HG02885 (cell line): ENCODE measurements around the gene SIGMAR1.

Experiments used
- ATAC-seq: cut with Tn5 transposase; IDR thresholded peaks from one replicate; pipeline ENCODE4 v1.9.1; 2021; ENCODE audit warnings: mild to moderate bottlenecking; ENCODE audit not compliant: unreplicated experiment, poor library complexity

SIGMAR1 gene

DNA sequence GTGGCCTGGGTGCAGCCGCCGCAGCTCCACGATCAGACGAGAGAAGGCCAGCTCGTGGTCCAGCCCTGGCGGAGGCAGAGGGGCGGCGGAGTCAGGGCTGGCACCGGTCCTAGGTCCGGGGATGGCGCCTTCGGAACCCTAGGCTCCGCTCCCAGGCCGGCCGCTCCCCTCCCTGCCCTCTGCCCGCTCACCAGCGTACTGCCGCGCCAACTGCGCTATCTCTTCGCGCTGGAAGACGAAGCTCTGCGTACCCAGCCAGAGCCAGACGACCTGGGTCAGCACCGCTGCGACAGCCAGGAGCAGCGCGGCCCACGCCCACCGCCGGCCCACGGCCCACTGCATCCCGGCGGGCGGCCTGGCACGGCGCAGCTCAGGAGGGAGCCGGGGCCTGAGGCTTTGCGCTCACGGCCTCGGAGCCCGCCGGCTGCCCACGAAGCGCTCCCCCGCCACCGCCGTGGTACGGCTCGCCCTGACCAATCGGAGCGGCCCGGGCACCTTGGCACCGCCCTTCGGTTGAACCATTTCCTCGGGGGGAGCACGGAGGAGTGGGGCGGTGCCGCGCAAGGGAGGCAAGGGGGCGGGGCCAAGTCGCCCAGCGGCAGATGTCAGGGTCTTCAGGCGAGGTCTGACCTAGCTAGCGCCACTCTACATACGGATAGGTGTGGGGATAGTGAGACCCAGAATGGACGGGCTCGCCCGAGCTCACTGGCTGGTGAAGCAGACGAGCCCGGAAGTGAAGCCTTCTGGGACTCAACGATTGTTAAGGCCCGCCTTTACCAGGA, at the start of gene SIGMAR1:
TSS of gene SIGMAR1 (minus strand) at position 432 of the 782 bp plus-strand sequence. CDS start at position 342, 90 bp downstream.
- ATAC-seq: peak; percentile 91

- no peak for ATAC-seq
Observed at GRCh38 chr9:34686732-34687131, 49.1 kb upstream of the SIGMAR1 start.

GRCh38 chr9:34686231-34686630, 48.6 kb upstream of the SIGMAR1 start:
- no peak for ATAC-seq

- no peak for ATAC-seq
Observed at GRCh38 chr9:34685591-34685990, 48.0 kb upstream of the SIGMAR1 start.

- ATAC-seq: no peak
Observed at GRCh38 chr9:34684816-34685215, 47.2 kb upstream of the SIGMAR1 start.

- ATAC-seq: no peak
Observed at GRCh38 chr9:34684145-34684544, 46.6 kb upstream of the SIGMAR1 start.

GRCh38 chr9:34675869-34676268, 38.3 kb upstream of the SIGMAR1 start:
- no peak for ATAC-seq

DNA sequence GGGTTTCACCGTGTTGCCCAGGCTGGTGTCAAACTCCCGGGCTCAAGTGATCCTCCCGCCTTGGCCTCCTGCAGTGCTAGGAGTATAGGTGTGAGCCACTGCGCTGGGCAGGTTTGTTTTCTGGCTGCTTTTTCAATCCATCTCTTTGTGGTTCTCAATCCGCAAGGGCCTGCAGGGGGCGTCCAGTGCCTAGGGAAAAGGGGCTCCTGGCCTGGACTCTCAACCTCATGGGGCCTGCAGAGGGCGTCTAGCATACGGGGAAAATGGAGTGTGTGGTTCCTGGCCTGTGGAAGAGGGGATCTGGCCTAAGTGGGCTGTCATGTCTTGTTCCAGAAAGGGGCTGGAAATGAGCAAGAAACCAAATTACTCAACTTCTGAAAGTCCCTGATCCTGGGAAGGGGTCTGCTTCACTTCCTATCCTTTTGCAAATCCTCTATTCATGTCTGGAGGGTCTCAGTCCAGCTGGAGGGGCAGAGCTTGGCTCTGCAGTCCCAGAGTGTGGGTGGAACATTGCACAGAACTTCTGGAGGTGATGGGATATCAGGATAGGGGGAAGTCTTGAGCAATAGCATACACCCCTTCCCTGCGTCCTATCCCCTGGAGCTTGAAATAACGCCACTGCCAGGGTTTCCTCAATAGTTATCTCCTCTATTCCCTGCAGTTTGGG, 37.6 kb upstream of the SIGMAR1 start:
- ATAC-seq: peak; percentile 50

GRCh38 chr9:34674440-34674839, 36.9 kb upstream of the SIGMAR1 start:
- ATAC-seq: no peak

DNA sequence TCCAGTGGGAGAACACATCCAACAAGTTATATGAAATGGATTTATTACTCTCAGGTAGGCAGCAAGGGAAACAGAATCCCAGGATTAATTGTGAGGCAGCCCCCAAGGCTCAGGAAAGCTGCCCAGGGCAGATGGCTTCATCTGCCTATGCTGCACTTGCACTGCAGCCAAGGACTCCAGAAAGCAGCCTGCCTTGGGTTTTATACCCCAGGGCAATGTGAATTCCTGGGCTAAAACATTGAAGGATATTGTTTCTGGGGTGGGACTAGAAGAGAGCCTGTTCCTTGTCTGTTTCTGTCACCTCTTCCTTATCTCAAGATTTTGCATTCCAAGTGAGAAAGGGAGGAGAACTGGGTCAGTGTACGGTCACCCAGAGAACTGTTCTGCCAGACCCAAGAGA, 33.7 kb upstream of the SIGMAR1 start:
- ATAC-seq: no peak

DNA sequence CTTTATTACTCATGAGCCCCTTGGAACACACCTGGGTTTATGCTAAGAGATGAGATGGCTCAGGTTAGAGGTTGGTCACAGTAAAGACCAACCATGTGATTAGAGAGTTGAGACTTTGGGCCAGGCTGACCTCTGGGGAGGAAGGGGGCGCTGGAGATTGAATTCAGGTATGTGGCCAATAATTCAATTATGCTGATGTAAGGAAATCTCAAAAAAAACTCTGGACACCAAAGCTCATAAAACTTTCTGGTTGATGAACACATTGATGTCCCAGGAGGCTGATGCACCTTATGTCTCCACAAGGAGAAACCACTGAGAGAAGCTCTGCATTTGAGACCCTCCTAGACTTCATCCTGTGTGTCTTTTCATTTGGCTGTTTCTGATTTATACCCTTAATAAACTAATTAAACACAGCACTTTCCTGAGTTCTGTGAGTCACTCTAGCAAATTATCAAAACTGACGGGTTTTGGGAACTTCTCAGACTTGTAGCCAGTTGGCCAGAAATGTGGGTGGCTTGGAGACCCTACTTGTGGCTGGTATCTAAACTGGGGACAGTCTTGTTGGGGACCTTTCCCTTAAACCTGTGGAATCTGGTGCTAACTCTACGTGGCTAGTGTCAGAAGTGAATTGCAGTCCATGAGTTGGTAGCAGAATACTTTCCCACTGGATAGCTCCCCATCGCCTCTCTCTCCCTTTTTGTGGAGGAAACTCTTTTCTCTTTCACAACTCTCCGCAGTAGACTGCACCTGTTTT, 32.4 kb upstream of the SIGMAR1 start:
- no peak for ATAC-seq

DNA sequence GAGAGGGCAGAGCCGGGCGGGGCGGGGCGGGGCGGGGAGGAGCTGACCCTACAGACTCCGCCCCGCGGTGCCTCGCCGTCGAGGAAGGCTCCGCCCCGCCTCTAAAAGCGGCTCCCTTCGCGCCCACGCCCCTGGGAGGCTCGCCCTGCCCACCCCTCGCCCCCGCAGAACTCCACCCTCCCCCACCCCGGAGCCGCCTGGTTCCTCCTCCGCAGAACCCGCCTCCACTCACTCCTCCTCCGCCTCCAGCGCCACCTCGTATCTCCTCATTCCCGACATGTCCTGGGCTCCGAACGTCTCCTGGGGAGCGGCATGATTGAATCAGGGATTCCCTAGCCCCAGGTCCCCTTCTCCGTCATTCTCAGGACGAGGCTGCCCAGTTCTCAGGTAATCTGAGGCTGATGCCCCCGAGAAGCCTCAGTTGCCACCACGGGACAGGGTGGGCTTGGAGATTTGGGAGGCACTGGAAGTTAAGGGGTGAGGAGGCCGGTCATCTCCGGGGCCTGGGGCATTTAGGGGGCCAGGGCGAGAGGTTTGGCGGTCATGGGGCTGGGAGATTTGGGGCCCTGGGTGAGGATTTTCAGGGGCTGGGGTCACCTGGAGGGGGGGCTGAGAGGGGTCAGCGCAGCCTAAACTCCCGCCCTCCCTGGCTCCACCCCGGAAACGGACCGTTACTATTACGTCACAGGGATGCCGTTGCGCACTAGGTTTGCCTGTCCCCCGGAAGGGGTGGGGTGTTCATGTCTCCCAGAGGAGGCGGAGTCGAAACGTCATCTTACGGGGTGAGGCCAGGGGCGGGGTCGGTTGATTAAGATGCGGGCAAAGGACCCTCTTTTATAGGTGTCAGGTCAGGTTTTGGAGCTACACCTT, 28.0 kb upstream of the SIGMAR1 start:
- ATAC-seq: peak; percentile 80

DNA sequence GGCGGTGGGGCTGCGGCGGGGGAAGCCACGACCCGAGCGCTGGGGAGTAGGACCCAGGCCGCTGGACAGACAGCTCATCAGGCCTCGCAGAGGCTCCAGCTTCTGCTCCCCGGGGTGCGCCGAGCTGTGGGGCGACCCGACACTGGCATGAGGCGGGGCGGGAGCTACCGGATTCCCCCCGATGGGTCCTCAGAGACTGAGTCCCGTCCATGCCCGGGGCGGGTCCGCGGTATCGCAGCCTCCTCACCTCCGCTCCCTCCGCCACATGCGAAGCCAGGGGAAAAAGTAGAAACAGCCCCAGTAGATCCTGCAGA, 27.4 kb upstream of the SIGMAR1 start:
- no peak for ATAC-seq

DNA sequence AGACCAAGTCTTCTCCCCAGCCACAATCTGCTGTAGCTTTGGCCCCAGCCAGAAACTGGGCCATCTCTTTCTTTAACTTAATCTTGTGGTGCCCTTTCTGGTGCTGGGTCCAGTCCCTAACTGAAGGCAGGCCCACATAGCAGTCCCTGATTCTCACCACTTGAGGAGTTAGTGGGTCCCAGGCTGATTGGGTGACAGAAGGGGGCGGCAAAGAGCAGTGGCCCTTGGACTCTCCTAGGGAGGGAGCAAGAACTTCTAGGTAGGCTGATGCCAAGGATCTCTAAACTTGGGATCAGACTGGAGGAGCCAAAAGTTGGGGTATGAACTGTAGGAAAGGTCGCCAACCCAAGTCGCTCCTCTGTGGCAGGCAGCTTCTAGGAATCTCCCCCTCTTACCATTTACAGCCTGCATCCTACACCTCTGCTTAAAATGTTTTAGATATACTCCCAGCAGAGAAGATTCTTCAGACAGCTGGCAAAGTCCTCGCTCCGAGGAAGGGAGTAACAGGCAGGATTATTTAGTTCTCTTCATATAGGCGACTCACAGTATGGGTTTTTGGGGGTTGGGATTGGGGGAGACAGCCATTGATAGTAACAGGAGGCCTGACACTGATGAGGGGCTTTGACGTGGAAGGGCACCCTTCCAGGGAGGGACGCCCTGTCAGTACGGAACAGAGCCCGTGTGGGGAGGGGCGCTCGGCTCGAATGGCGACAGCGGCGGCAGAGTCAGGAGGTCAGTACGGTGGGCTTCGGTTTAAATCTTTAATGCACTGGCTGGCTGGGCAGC, 26.9 kb upstream of the SIGMAR1 start:
- ATAC-seq: peak; percentile 57

- no peak for ATAC-seq
Observed at GRCh38 chr9:34663303-34663605, 25.7 kb upstream of the SIGMAR1 start.

- no peak for ATAC-seq
Observed at GRCh38 chr9:34662526-34663302, 25.1 kb upstream of the SIGMAR1 start, which contains the start of gene CCL27. Gene CCL27, minus strand, starts transcription at chr9:34662657. Its CDS starts 24 bp downstream, at chr9:34662633.

DNA sequence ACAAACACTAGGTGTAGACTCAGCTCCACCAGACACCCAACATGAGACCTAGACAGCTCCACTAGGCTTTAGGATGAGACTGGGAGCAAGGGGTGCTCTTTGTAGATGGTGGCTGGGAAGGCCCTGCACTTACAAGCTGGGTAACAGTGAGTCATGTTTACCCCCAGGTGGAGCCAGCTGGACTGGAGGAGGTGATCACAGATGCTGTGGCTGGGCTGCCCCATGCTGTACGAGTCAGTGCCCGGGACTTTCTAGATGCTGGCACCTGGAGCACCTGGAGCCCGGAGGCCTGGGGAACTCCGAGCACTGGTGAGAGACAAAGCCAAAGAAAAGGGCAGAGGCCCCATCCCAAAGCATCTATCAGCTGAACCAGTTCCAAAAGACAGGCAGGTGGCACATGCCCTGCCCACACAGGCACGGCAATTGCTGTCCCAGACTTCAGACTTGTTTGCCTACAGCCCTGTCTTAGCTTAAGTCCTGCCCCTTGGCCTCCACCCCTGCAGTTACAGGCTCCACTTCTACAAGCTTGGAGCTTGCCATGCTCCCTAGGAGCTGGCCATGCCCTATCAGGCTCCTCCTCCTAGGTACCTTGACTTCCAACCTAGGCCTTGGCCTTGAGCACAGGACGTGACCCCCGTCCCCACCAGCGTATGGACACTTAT, 22.1 kb upstream of the SIGMAR1 start:
- ATAC-seq: no peak

GRCh38 chr9:34658461-34658860, 20.9 kb upstream of the SIGMAR1 start:
- ATAC-seq: no peak
